Common myeloid progenitor, CD34-positive (primary cell): ENCODE measurements around the gene RGN.

Source experiments
- CTCF ChIA-PET: fragments of 350-600 bp; sonication (Branson Sonifier 250); formaldehyde crosslinking; loops from one replicate; lab custom pipeline; 2021; ENCODE audit warnings: antibody characterized with exemption; lab: Charles Lee
- POLR2A ChIA-PET: fragments of 350-600 bp; sonication (Branson Sonifier 250); formaldehyde crosslinking; loops from one replicate; lab custom pipeline; 2021; ENCODE audit warnings: antibody characterized with exemption; lab: Charles Lee
- DNase-seq, 3 donors: peaks; one replicate each; pipeline versions ENCODE4 v3.0.0 to v3.0.0-alpha.2; 2013
- H3K27ac ChIP-seq, 2 experiments: 1 replicate in 1 of 2; 2 replicates in 1 of 2; pipeline ENCODE4 v1.7.0; 2013; ENCODE audit warnings: inconsistent platforms in 2 of 2, low read length in 2 of 2, mild to moderate bottlenecking in 2 of 2, low read depth in 1 of 2, moderate library complexity in 1 of 2; ENCODE audit not compliant: severe bottlenecking in 2 of 2, insufficient read depth in 1 of 2, poor library complexity in 1 of 2
- H3K27me3 ChIP-seq, 5 experiments: replicated peaks in 2 of 5; 1 replicate in 3 of 5; 2 replicates in 2 of 5; pipeline versions ENCODE4 v1.6.1 to v1.7.0; 2013; ENCODE audit warnings: low read length in 4 of 5, mild to moderate bottlenecking in 2 of 5, moderate library complexity in 2 of 5, inconsistent platforms in 1 of 5; ENCODE audit not compliant: insufficient read depth in 5 of 5, control insufficient read depth in 4 of 5
- H3K36me3 ChIP-seq, 4 experiments: 1 replicate in 2 of 4; 2 replicates in 2 of 4; pipeline versions ENCODE4 v1.6.1 to v1.7.0; 2013; ENCODE audit warnings: low read length in 3 of 4, control low read depth in 1 of 4, mild to moderate bottlenecking in 1 of 4; ENCODE audit not compliant: control insufficient read depth in 4 of 4, insufficient read depth in 4 of 4
- H3K4me1 ChIP-seq, 4 experiments: 1 replicate in 3 of 4; 2 replicates in 1 of 4; pipeline versions ENCODE4 v1.6.1 to v1.7.1; 2013; ENCODE audit warnings: low read length in 3 of 4, mild to moderate bottlenecking in 3 of 4, control low read depth in 1 of 4, inconsistent platforms in 1 of 4, moderate library complexity in 1 of 4; ENCODE audit not compliant: control insufficient read depth in 4 of 4, insufficient read depth in 4 of 4; ENCODE audit errors: control extremely low read depth in 1 of 4
- H3K4me3 ChIP-seq, 7 experiments: 1 replicate in 4 of 7; 2 replicates in 3 of 7; pipeline versions ENCODE4 v1.5.1 to v1.7.0; 2013; ENCODE audit warnings: mild to moderate bottlenecking in 7 of 7, low read length in 6 of 7, moderate library complexity in 6 of 7, inconsistent platforms in 2 of 7, low read depth in 2 of 7, control low read depth in 1 of 7; ENCODE audit not compliant: insufficient read depth in 4 of 7, control insufficient read depth in 1 of 7; ENCODE audit errors: extremely low read depth in 1 of 7
- H3K9me3 ChIP-seq, 5 experiments: 1 replicate in 4 of 5; 2 replicates in 1 of 5; pipeline versions ENCODE4 v1.6.1 to v1.7.1; 2013; ENCODE audit warnings: low read length in 4 of 5, mild to moderate bottlenecking in 2 of 5, inconsistent platforms in 1 of 5, low read depth in 1 of 5, moderate library complexity in 1 of 5; ENCODE audit not compliant: control insufficient read depth in 4 of 5, insufficient read depth in 2 of 5; ENCODE audit errors: control extremely low read depth in 1 of 5
- WGBS: methylation state at CpG from one replicate; pipeline ENCODE4 v1.1.5; 2013; ENCODE audit not compliant: insufficient coverage; 5-methylcytosine and 5-hydroxymethylcytosine counted together

RGN gene

GRCh38 chrX:47063179-47063578, 15.1 kb upstream of the RGN start:
- no peak for DNase-seq
- CTCF ChIA-PET: interaction anchor here (0.6 kb wide), 1 partner anchor 112 kb away, joined by 4 read pairs; no protein-coding TSS in a partner anchor
- H3K4me1 ChIP-seq: peaks cover 0 to 3% (median under 1%) of the 10 kb centered on the region in 4 experiments
- POLR2A ChIA-PET: no interaction called here
- peaks cover 0 to 12% (median 0%) of the 10 kb centered on the region in 5 experiments for H3K27me3 ChIP-seq
- no peaks in the 10 kb centered on the region for H3K9me3 ChIP-seq
- no peak overlapping the region for H3K4me3 ChIP-seq
- no peak overlapping the region for H3K27ac ChIP-seq
- H3K36me3 ChIP-seq: peaks cover 0 to 5% (median under 1%) of the 10 kb centered on the region in 4 experiments
- WGBS: 82% methylated on average over 1 of the region's 2 CpGs

- peaks cover 0 to 3% (median under 1%) of the 10 kb centered on the region in 4 experiments for H3K4me1 ChIP-seq
- ChIA-PET POLR2A (no interaction called here), CTCF (no interaction called here)
- H3K4me3 ChIP-seq: no peak overlapping the region
- no peak overlapping the region for H3K27ac ChIP-seq
- WGBS: 72% methylated on average over 3 of the region's 3 CpGs
- H3K27me3 ChIP-seq: no peaks in the 10 kb centered on the region
- no peaks in the 10 kb centered on the region for H3K36me3 ChIP-seq
- DNase-seq: peak in 2 of 3 donors; percentile 11 to 16
- no peaks in the 10 kb centered on the region for H3K9me3 ChIP-seq
Measured at GRCh38 chrX:47068214-47068613, 10.0 kb upstream of the RGN start.

- Histone ChIP-seq H3K4me3 (no peak overlapping the region), H3K4me1 (peaks cover 0 to 3% (median under 1%) of the 10 kb centered on the region in 4 experiments), H3K27ac (no peak overlapping the region), H3K9me3 (no peaks in the 10 kb centered on the region), H3K27me3 (no peaks in the 10 kb centered on the region), H3K36me3 (no peaks in the 10 kb centered on the region)
- CTCF ChIA-PET: interaction anchor here (1.3 kb wide), 1 partner anchor 9 kb away, joined by 3 read pairs; no protein-coding TSS in a partner anchor
- POLR2A ChIA-PET: no interaction called here
- DNase-seq: no peak
Measured at GRCh38 chrX:47068720-47069119, 9.5 kb upstream of the RGN start.

GRCh38 chrX:47080215-47080914, 2.1 kb downstream of the RGN start:
- peaks cover 0 to 41% (median 0%) of the 10 kb centered on the region in 5 experiments for H3K27me3 ChIP-seq
- no peaks in the 10 kb centered on the region for H3K36me3 ChIP-seq
- POLR2A ChIA-PET: no interaction called here
- CTCF ChIA-PET: no interaction called here
- WGBS: 91% methylated on average over 5 of the region's 9 CpGs
- no peak overlapping the region for H3K4me3 ChIP-seq
- H3K4me1 ChIP-seq: no peaks in the 10 kb centered on the region
- H3K9me3 ChIP-seq: no peaks in the 10 kb centered on the region
- H3K27ac ChIP-seq: no peak overlapping the region
- DNase-seq: no peak

GRCh38 chrX:47080915-47081236, 2.6 kb downstream of the RGN start:
- CTCF ChIA-PET: interaction anchor here (1.3 kb wide), 1 partner anchor 12 kb away, joined by 4 read pairs; no protein-coding TSS in a partner anchor
- DNase-seq: no peak
- Histone ChIP-seq H3K9me3 (no peaks in the 10 kb centered on the region), H3K4me1 (no peaks in the 10 kb centered on the region), H3K27me3 (peaks cover 0 to 41% (median 0%) of the 10 kb centered on the region in 5 experiments), H3K27ac (no peak overlapping the region), H3K36me3 (no peaks in the 10 kb centered on the region), H3K4me3 (no peak overlapping the region)
- POLR2A ChIA-PET: no interaction called here
- 97% methylated on average over 3 of the region's 5 CpGs for WGBS

GRCh38 chrX:47091149-47091775, 13.0 kb downstream of the RGN start:
- H3K36me3 ChIP-seq: no peaks in the 10 kb centered on the region
- 19% methylated on average over 4 of the region's 4 CpGs for WGBS
- no peak overlapping the region for H3K27ac ChIP-seq
- ChIA-PET CTCF (interaction anchor here (1.0 kb wide), 1 partner anchor 331 kb away, joined by 4 read pairs; no protein-coding TSS in a partner anchor), POLR2A (no interaction called here)
- no peak overlapping the region for H3K4me3 ChIP-seq
- peak in 2 of 3 donors; percentile 42 to 61 for DNase-seq
- H3K9me3 ChIP-seq: no peaks in the 10 kb centered on the region
- peaks cover 0 to 7% (median 0%) of the 10 kb centered on the region in 5 experiments for H3K27me3 ChIP-seq
- peaks cover 0 to 16% (median 6%) of the 10 kb centered on the region in 4 experiments for H3K4me1 ChIP-seq

- WGBS: no CpG with 5 or more reads among the region's 1 CpG
- Histone ChIP-seq H3K4me3 (no peak overlapping the region), H3K9me3 (no peaks in the 10 kb centered on the region), H3K27me3 (peaks cover 0 to 7% (median 0%) of the 10 kb centered on the region in 5 experiments), H3K4me1 (peaks cover 0 to 16% (median 6%) of the 10 kb centered on the region in 4 experiments), H3K36me3 (no peaks in the 10 kb centered on the region), H3K27ac (no peak overlapping the region)
- CTCF ChIA-PET: interaction anchor here (0.7 to 2.8 kb wide), 6 partner anchors 12 to 430 kb away, joined by 3 to 10 read pairs (median 4); partner anchors contain the start of gene JADE3
- POLR2A ChIA-PET: no interaction called here
- DNase-seq: peak; percentile 36 to 70 (median 64)
Measured at GRCh38 chrX:47093248-47093647, 15.0 kb downstream of the RGN start.
